ENCODE results near the gene DLG3.

DLG3 gene

DNA sequence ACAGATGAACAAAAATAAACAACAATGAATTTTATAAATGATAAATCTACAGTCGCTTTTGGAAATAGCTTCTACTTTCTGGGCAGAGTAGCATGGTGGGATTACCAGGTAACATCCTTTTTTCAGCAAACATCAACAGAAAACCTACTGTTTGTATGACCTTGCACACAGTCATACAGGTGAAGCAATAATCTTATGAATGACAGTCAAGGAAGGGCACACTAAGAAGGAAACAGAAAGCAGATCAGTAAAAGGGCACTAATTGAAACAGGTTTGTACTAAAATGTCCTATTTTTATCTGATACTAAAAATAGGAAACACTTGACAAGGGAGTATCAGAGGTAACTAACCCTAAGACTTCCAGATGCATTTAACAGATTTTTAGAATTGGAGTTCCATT, 108.9 kb downstream of the DLG3 start:
- in situ Hi-C loops (cut with HindIII; ENCODE audit: low pct_ligation_motif_present, low sequenced_read_pairs), result no loop called here
- no peaks in the 10 kb centered on the region for H3K36me3 ChIP-seq (replicated peaks)
- H3K4me3 ChIP-seq (ENCODE audit: low read depth, low read length), result no peak overlapping the region
- DNase-seq, result no peak
- H3K27me3 ChIP-seq (replicated peaks), result no peaks in the 10 kb centered on the region
- TF ChIP-seq, protein P1, sequence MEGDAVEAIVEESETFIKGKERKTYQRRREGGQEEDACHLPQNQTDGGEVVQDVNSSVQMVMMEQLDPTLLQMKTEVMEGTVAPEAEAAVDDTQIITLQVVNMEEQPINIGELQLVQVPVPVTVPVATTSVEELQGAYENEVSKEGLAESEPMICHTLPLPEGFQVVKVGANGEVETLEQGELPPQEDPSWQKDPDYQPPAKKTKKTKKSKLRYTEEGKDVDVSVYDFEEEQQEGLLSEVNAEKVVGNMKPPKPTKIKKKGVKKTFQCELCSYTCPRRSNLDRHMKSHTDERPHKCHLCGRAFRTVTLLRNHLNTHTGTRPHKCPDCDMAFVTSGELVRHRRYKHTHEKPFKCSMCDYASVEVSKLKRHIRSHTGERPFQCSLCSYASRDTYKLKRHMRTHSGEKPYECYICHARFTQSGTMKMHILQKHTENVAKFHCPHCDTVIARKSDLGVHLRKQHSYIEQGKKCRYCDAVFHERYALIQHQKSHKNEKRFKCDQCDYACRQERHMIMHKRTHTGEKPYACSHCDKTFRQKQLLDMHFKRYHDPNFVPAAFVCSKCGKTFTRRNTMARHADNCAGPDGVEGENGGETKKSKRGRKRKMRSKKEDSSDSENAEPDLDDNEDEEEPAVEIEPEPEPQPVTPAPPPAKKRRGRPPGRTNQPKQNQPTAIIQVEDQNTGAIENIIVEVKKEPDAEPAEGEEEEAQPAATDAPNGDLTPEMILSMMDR (IDR thresholded peaks at IDR 0.05; ENCODE audit: low read depth, low read length, missing control alignments), result no peak
- H3K27ac ChIP-seq, result no peak overlapping the region

DNA sequence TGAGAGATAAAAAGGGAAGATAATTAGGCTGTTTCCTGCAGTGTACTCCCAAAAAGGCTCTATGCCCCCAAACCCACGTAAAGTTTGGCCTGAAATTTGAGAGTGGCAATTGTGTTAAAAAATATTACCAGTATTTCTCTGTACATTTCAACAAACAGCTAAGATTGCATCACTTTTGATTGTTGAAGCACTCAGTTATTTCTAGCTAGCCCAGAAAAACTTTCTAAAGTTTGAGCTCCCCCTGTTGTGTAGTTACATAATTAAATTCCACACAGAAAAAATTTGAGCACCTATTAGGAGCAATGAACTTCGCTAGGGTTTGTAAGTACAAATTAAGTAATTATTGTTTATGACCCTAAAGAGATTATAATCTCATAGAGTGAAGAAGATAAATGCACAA, 109.4 kb downstream of the DLG3 start:
- H3K4me3 ChIP-seq (ENCODE audit: low read depth, low read length), result no peak overlapping the region
- H3K36me3 ChIP-seq (replicated peaks), result no peaks in the 10 kb centered on the region
- H3K27me3 ChIP-seq (replicated peaks), result no peaks in the 10 kb centered on the region
- TF ChIP-seq, protein P1 (IDR thresholded peaks at IDR 0.05; ENCODE audit: low read depth, low read length, missing control alignments), result no peak
- no peak overlapping the region for H3K27ac ChIP-seq
- in situ Hi-C loops (cut with HindIII; ENCODE audit: low pct_ligation_motif_present, low sequenced_read_pairs), result no loop called here
- peak; percentile 0 for DNase-seq

DNA sequence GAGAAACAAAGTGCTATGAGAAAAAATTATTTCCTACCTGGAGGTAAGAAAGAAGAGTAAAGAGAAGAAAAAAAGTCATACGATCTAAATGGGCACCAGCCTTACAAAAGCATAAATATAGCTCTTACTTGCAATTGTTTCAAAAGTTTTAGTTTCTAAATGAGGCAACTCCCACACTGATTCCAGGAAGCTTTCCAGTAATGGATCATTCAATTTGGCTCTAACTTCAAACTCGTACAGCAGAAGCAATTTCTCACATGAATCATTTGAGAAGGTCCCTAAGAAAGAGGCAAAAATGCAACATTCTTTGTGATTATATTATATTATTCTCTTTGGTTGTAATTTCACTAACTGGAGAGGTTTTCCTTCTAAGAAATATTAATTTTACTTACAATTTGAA, 109.9 kb downstream of the DLG3 start:
- DNase-seq, result no peak
- Histone ChIP-seq H3K4me3 (ENCODE audit: low read depth, low read length) (no peak overlapping the region), H3K27ac (no peak overlapping the region), H3K36me3 (replicated peaks) (no peaks in the 10 kb centered on the region), H3K27me3 (replicated peaks) (no peaks in the 10 kb centered on the region)
- TF ChIP-seq, protein P1 (IDR thresholded peaks at IDR 0.05; ENCODE audit: low read depth, low read length, missing control alignments), result no peak
- in situ Hi-C loops (cut with HindIII; ENCODE audit: low pct_ligation_motif_present, low sequenced_read_pairs), result no loop called here

DNA sequence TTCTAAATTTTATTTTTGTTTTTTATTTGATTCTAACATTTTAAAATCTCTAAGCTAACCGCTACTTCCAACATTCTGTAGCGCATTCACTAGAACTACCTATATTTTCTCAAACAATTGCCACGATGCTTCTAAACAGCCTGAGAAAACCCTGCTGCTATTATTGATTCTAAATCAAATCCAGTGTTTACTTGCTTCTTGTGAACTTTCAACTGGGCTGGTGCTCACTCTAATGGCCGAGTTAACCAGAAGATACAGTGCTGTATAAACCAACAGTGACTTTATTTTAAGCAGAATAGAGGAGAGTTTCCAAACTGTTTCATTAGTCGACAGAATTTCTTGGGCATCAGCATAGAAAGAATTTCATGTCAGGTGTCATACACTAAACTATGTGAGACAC, 110.3 kb downstream of the DLG3 start:
- in situ Hi-C loops (cut with HindIII; ENCODE audit: low pct_ligation_motif_present, low sequenced_read_pairs), result no loop called here
- Histone ChIP-seq H3K36me3 (replicated peaks) (no peaks in the 10 kb centered on the region), H3K4me3 (ENCODE audit: low read depth, low read length) (no peak overlapping the region), H3K27me3 (replicated peaks) (no peaks in the 10 kb centered on the region), H3K27ac (no peak overlapping the region)
- DNase-seq, result no peak
- TF ChIP-seq, protein P1 (IDR thresholded peaks at IDR 0.05; ENCODE audit: low read depth, low read length, missing control alignments), result no peak

All from brain microvascular endothelial cell (primary cell).